ENCODE results near the gene SUSD6.

The SUSD6 gene

DNA sequence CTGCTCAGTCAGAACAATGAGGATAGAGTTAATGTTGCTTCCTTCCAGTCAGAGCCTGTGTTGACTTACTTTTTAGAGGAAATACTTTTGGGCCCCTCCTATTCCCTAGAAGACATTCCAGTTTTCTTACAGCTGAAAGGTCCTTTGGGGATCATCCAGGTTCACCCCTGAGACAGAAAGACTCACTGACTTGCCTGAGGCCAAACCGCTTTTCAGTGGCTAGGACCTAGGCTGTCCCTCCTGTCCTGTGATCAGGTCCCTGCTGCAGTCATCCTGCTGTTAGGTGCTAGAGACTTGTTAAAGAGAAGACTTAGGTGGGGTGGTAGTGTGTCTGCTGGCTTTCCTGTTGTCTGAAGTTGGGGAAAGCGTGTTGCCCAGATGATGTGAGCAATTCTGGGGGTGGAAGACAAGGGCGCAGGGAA, 39.6 kb downstream of the SUSD6 start:
- DNase-seq (ENCODE audit: low read depth in 2 of 2): no peak

DNA sequence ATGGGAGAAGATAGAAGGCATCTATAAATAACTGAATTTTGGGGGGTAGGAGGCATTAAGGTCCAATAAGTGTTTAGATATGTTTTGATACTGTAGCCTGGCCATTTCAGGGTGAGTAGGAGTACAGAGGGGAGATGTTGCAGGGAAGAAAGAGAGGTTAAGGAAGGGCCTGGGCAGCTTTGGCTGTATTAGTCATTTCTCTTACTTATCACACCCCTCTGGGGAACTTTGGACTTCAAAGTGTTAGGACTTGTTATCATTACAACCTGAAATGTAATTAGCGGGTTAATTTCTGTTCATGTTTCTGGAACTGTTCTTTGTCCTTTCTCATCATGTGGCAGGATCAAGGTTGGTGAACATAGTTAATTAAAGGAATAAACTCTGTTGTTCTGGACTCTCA, 40.3 kb downstream of the SUSD6 start:
- DNase-seq (ENCODE audit: low read depth in 2 of 2): no peak

DNA sequence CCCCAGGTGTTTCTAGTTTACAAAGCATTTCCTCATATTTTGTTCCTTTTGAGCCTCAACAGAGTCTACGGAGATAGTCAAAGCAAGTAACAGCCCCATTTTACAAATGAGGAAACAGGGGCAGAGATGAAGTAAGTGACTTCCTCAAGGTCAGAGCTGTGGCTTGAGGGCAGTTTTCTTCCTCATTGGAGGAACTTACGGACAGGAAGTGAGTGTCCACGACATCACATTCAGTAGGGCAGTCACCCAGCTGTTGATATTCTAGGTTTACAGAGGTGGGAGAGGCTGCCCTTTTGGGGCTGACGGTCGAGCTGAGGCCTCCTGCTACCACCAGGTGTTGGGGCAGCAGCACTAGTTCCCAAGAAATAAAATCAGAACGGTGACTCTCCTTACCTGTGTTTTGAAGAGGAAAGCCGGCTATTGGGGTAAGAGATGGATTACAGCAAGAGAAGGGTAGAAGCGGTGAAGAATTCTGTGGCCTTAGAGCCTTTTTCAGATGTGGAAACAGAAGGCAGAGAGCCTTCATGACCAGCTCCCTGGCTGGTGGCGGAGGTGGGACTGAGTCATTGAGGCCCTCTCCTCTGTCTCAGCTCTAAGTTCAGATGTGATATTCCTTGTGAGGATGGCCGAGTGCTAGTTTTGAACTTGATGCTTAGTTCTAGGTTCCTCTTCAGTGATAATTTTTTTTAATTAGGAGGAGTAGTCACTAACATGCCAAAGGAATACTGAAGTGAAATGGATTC, 41.7 kb downstream of the SUSD6 start:
- no peak for DNase-seq (ENCODE audit: low read depth in 2 of 2)

GRCh38 chr14:69654116-69654515, 42.7 kb downstream of the SUSD6 start:
- no peak for DNase-seq (ENCODE audit: low read depth in 2 of 2)

GRCh38 chr14:69657950-69658355, 46.6 kb downstream of the SUSD6 start:
- DNase-seq (ENCODE audit: low read depth in 2 of 2): no peak

DNA sequence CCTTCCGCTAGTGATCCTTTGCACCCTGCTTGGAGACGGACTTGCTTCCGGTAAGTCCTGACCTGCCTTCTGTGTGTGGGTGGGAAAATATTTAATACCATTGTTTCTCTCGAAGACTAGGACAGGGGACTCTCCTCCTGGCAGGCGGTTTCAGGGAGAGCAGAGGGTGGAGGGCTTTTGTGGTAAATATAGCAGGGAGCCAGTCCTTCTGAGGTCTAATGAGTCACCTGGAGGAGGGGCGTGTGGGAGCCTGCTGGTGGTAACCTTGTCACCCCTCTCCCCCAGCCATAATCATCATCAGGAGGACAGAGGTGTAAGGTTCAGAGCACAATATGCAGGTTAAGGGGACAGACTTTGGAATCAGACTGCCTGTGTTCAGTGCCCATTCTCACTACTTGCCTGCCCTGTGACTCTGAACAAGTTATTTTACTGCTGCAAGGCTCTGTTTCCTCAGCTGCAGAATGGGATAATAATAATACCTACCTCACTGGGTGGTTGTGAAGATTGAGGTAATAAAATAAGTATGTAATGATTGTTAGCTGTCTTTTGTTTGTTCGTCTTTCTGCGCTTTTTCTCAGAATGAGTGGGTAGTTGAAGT, 47.4 kb downstream of the SUSD6 start:
- no peak for DNase-seq (ENCODE audit: low read depth in 2 of 2)

DNA sequence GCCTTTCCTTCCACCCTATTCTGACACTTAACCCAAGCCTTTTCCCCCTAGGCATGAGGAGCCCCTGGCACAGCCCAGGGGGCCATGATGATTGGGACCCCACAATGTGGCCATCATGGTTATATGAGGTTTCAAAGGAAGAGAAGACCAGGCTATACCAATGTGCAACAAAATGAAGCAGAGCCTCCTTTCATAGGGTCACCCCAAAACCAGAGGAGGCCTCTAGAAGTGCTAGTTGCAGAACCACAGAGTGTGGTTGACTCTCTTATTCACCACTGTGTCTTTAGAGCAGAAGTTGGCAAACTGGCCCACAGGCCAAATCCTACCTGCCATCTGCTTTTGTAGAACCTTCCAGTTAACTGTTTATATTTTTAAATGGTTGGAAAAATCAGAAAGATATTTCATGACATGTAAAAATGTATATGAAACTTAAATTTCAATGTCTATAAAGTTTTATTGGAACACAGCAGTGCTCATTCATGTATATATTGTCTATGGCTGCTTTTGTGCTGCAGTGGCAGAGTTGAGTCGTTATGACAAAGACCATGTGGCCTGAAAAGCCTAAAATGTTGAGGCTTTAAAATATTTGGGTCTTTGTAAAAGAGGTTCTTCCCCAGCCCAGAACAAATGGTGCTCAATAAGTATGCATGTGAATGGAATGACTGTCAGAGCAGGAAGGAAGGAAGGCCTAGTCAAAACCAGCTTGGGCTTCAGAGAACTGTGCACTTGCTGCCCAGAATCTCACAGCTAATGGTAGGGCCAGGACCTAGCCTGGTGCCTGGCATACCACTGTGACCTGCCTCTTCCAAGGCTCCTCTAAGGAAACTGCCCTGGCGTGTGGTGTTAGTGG, 49.2 kb downstream of the SUSD6 start:
- no peak for DNase-seq (ENCODE audit: low read depth in 2 of 2)

DNA sequence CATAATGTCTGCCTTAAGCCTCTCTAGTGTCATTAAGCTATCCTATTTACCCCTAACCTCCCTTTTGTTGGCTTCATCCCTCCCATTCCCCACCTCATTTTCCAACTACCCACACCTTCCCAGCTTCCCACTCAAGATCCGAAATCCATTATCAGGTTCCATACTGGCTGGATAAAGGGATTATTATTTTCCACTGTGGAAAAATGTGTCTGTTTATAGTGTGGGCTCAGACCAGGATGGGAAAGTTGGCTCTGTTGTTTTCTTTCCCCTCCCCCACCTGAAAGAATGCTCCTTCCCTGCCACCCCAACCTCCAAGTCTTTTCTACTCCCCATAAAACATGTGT, 49.8 kb downstream of the SUSD6 start:
- DNase-seq (ENCODE audit: low read depth in 2 of 2): no peak

DNA sequence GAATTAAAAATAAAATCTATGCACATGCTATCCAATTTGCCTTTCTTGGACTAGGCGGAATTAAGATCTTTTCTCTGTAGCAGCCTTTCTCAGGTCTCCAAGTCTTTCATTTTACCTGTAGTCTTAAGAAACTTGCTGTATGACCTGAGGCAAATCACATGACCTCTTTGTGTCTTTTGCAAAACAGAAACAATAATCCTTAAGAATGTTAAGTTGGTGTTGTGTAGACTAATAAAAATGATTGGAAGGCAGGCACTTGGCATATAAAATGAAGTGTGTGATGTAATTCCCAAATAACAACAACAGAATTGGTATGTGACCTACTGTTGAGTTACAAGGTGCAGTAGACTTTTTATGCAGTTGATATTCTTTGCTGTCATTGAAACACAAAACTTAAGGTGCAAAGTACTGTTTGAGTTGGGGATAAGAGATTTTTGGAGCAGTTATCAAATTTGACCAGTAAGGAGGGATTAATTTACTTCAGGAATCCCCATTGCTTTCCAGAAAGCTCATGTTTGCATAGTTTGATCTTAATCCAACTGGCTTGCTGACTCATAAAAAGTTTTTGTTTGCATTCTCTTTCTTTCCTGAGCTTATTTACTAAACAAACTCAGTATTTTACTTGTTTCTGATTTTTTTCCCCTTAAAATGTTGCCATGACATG, 51.4 kb downstream of the SUSD6 start:
- DNase-seq (ENCODE audit: low read depth in 2 of 2): no peak

GRCh38 chr14:69663300-69663643, 51.9 kb downstream of the SUSD6 start:
- DNase-seq (ENCODE audit: low read depth in 2 of 2): no peak

DNA sequence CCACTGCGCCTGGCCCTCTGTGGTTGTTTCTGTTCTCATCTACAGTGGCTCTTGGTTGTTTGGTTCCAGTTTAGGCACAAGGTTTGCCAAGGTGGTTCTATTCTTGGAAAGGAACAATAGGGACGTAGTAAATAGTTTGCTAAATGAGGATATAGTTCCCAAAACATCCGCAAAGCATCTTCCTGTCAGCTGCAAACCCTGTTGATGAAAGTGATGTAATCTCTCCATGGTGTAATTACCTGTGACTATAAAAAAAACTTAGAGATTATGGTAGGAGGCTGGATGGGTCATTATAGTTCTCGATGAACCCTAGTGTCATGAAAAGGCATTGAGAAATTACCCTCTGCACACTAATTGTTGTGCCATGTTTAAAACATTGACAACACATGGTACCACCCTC, 52.9 kb downstream of the SUSD6 start:
- DNase-seq (ENCODE audit: low read depth in 2 of 2): no peak

DNA sequence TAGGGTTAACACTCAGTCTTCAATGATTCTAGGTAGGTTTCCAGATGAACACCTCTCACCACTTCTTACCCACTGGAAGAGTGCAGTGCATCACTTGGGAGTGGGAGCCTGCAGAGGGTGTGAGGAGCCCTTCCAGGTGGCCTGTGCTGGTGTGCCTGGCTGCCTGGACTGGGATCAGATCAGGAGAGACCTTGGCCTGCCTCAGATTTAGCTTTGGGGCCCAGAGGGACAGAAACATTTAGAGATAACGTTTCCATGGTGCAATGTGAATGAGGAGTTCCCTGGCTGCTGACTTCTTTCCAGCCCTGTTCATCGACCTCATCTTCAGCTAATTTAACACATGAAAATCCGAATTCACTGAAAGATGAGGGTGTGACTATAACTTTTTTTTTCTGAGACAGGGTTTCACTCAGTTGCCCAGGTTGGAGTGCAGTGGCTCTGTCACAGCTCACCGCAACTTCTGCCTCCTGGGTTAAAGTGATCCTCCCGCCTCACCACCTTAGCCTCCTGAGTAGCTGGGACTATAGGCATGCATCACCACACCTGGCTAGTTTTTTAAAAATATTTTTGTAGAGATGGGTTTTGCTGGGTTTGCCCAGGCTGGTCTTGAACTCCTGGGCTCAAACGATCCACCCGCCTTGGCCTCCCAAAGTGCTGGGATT, 53.6 kb downstream of the SUSD6 start:
- DNase-seq (ENCODE audit: low read depth in 2 of 2): no peak

GRCh38 chr14:69665631-69666030, 54.2 kb downstream of the SUSD6 start:
- no peak for DNase-seq (ENCODE audit: low read depth in 2 of 2)

DNA sequence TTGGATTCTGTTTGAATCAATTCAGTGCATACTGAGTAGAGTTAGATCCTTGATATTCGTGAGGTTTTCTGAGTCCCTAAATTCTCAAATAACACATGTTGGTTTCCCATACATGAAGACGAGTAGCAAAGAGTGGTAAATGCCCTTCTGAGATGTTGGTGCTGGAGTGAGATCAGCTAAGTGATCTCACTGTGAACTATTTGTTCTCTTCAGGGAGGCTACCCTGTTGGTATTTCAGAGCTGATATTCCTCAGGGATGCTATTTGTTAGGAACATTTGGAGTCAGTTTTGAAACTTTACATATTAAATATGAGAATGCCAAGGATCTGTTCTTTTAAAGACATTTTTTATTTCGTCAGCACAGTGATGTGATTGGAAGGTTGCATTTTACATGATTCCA, 54.7 kb downstream of the SUSD6 start:
- no peak for DNase-seq (ENCODE audit: low read depth in 2 of 2)

- DNase-seq (ENCODE audit: low read depth in 2 of 2): no peak
Observed at GRCh38 chr14:69666690-69667211, 55.4 kb downstream of the SUSD6 start.

- DNase-seq (ENCODE audit: low read depth in 2 of 2): no peak
Observed at GRCh38 chr14:69667938-69668335, 56.5 kb downstream of the SUSD6 start.

GRCh38 chr14:69669375-69669774, 58.0 kb downstream of the SUSD6 start:
- no peak for DNase-seq (ENCODE audit: low read depth in 2 of 2)

DNA sequence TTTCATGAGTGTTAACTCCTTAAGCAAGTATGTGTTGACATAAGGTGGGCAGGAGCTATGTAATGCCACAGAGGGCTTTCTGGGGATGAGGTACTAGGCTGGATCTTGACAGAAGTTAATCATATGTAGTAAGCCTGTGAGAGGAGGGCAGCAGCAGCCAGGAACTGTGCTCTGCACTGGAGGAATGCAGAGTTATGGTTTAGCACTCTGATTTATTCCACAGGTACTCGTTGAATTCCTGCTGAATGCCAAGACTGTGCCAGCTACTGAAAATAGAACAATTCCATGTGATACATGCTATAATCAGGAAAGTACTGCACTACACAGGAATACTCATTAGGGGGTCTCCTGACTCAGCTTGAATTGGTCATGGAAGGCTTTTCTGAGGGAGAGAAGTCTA, 58.7 kb downstream of the SUSD6 start:
- DNase-seq (ENCODE audit: low read depth in 2 of 2): no peak

GRCh38 chr14:69671365-69672030, 60.1 kb downstream of the SUSD6 start:
- DNase-seq (ENCODE audit: low read depth in 2 of 2): no peak

- no peak for DNase-seq (ENCODE audit: low read depth in 2 of 2)
Observed at GRCh38 chr14:69672356-69672755, 61.0 kb downstream of the SUSD6 start.

DNA sequence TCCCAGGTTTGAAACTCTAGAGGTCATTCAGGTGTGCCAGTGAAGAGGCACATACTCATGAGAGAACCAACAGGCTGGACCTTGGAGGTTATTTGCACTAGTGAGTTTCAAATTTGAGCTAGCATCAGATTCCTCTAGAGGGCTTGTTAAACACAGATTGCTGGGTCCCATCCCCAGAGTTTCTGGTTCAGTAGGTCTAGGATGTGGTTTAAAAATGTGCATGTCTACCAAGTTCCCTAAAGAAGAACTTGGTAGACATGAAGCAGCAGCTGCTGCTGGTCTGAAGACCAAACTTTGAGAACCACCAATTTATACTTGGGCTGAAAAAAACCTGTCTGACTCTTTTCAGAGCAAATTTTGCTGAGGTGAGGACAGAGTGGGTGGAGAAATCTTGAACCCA, 61.7 kb downstream of the SUSD6 start:
- no peak for DNase-seq (ENCODE audit: low read depth in 2 of 2)
